T-helper 22 cell (primary cell): ENCODE data around the gene SCIN.
"Not testable (repeated sequence)": the region's sequence is repeated elsewhere in the genome, so short reads cannot be mapped to it uniquely, and the experiment has no call there.

Experiments
- DNase-seq: peaks from one replicate; pipeline ENCODE4 v3.0.0-alpha.2; 2020; ENCODE audit warnings: low read depth

The SCIN gene

GRCh38 chr7:12648704-12649261, 78.3 kb downstream of the SCIN start:
- DNase-seq, result no peak

- DNase-seq, result no peak
These were observed 78.8 kb downstream of the SCIN start for GRCh38 chr7:12649348-12649747.

GRCh38 chr7:12650080-12650479, 79.6 kb downstream of the SCIN start:
- DNase-seq, result no peak

GRCh38 chr7:12653110-12653509, 82.6 kb downstream of the SCIN start:
- no peak for DNase-seq

GRCh38 chr7:12653518-12653917, 83.0 kb downstream of the SCIN start:
- no peak for DNase-seq

GRCh38 chr7:12655161-12655560, 84.6 kb downstream of the SCIN start:
- DNase-seq, result no peak

- not testable (repeated sequence) for DNase-seq
These were observed 89.9 kb downstream of the SCIN start for GRCh38 chr7:12660423-12660822.

- not testable (repeated sequence) for DNase-seq
These were observed 90.5 kb downstream of the SCIN start for GRCh38 chr7:12660986-12661385.

GRCh38 chr7:12661581-12661980, 91.1 kb downstream of the SCIN start:
- DNase-seq, result no peak

GRCh38 chr7:12670000-12670729, 99.6 kb downstream of the SCIN start:
- no peak for DNase-seq

- no peak for DNase-seq
These were observed 100.4 kb downstream of the SCIN start for GRCh38 chr7:12670743-12671520.

- not testable (repeated sequence) for DNase-seq
These were observed 102.9 kb downstream of the SCIN start for GRCh38 chr7:12673436-12673835.

- no peak for DNase-seq
These were observed 103.5 kb downstream of the SCIN start for GRCh38 chr7:12674053-12674452.

GRCh38 chr7:12674861-12675260, 104.3 kb downstream of the SCIN start:
- DNase-seq, result peak; percentile 10

GRCh38 chr7:12683678-12684585, 113.4 kb downstream of the SCIN start:
- DNase-seq, result no peak

- no peak for DNase-seq
These were observed 114.2 kb downstream of the SCIN start for GRCh38 chr7:12684733-12685132.

- peak; percentile 16 for DNase-seq
These were observed 115.0 kb downstream of the SCIN start for GRCh38 chr7:12685550-12685949.

- peak; percentile 98 for DNase-seq
These were observed 115.8 kb downstream of the SCIN start for GRCh38 chr7:12686234-12686890.

- peak; percentile 83 for DNase-seq
These were observed 116.6 kb downstream of the SCIN start, which contains the start of gene ARL4A for GRCh38 chr7:12686891-12687717. ARL4A (plus strand) TSS chr7:12687633; CDS start chr7:12688255, 622 bp downstream.

GRCh38 chr7:12687718-12688171, 117.2 kb downstream of the SCIN start:
- no peak for DNase-seq
